CD4-positive, alpha-beta T cell treated with Interleukin-15 for 1 hour (primary cell): Measurements from ENCODE around the gene IL1R1.
"Not testable (repeated sequence)": the region's sequence is repeated elsewhere in the genome, so short reads cannot be mapped to it uniquely, and the experiment has no call there.

Source experiments
- DNase-seq: peaks from one replicate; pipeline ENCODE4 v3.0.0-alpha.2; 2020

IL1R1 gene

DNA sequence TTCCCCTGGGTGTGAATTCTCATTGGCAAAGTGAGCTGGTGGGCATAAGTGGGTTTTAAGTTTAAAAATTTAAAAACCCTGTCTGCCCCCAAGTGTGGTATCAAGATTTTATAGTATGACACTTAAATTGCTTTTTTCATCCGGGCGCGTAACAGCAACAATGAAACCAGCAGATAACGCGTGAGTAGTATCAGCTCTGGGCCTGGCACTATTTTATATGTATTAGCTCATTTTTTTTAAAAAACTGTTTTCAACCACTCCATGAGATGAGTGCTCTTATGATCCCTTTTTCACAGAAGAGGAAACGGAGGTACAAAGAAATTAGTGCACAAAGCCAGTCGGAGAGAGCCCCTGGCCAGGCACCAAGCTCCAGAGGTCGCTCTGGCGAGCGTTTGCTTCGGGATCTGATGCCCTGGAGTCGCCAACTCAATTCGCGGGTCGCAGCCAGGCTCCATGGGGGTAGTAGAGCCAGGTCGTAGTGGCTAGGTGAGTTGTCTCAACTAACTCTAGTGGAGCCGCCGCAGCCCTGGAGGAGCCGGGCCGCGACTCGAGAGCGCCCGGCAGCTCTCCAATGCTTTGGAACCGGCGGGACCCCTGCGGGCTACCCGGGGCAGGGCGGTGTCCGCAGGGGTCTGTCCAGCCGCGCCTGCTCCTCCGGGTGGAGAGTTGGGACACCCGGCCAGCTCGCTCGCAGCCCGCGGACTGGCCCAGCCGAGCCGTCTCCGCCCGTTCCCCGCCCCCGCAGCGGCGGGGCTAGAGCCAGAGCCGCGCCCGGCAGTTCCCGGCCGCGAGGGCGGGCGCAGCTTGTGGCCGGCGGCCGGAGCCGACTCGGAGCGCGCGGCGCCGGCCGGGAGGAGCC, at the start of gene IL1R1:
TSS of gene IL1R1 (plus strand) at position 777 of the 859 bp plus-strand sequence. CDS start 14,979 bp downstream, outside the sequence.
- DNase-seq, result peak; percentile 26

DNA sequence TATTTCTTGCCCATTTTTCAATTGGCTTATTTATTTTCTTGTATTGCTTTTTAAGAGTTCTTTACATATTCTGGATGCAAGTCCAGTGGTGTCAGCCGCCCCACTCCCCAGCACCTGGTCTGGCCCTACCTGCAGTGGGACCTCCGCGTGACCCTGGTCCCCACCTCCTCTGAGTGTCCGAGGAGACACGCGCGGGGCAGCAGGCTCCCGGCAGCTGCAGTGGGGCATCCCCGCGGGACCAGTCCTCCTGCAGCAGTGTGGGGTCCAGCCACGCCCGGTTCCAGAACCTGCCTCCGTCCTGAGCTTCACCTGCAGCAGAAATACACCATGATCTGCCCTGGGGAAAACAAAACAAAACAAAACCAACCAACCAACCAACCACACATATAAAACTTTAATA, 48.9 kb upstream of the IL1R1 start:
- DNase-seq, result no peak

- peak; percentile 47 for DNase-seq
These were observed 47.6 kb upstream of the IL1R1 start for GRCh38 chr2:102094917-102095316.

DNA sequence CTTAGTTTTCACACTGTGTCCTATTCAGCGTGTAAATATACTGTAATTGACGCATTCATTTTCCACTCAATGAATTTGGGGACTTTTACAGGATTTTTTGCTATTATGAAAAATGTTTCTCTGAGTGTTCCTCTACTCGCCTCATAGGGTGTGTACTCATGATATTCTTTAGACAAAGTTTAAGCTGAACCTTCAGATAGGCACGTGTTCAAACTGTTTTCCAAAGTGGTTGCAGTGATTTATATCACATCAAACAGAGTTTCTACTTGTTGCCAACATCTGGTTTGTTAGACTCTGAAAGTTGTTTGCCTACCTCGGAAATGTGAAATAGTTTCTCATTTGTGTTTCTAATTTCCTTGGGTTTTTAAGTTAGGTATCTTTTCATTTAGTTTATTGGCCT, 46.4 kb upstream of the IL1R1 start:
- DNase-seq, result no peak

DNA sequence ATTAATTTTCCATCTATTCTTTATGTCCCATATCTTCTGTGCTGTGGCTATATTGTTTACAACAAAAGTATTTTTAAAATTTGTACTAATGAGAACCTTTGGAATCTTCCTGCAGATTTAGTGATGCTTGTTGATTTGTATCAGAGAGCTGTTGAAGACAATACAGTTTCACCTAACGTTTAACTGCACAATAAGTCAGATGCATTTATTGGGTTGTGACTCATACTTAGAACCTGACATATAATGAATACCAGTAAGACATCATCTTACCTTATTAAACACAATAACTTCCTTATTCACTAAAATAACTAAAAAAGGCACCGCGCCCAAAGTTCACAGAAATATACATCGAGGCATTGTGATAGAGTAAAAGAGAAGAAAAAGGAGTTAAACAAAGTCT, 43.8 kb upstream of the IL1R1 start:
- no peak for DNase-seq

GRCh38 chr2:102099536-102100298, 42.8 kb upstream of the IL1R1 start:
- no peak for DNase-seq

DNA sequence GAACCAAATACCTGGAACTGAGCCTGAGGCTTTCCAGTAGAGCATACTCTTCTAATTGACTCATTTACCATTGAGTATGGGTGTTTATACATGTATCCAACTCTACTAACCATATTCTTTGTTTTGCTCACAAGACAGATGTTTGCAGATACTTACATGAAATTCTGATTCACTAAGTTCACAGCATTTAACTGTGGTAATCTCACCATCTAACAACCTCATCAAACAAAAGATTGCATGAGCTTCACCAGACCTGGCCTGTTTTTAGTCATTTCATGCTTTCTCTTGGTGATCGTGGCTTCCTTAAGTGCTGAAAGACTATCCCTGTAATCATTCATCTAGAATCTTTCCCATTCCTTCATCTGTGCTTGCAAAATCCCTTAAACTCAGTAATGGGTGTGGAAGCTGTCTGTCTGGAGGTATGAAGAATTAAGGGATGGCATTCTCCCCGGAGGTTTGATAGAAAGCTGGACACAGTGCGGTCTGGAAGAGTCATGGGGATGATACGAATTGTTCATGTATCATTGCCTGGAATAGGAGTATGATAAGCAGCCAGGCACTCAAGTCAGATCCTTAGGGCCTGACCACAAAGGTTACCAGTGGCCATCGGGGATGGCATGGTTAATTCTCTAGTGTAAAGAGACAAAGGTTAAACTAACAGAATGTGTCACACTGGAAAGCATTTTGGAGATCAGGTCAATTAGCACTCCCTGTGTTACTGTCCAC, 42.0 kb upstream of the IL1R1 start:
- DNase-seq, result no peak

- DNase-seq, result no peak
These were observed 41.3 kb upstream of the IL1R1 start for GRCh38 chr2:102101097-102101848.

DNA sequence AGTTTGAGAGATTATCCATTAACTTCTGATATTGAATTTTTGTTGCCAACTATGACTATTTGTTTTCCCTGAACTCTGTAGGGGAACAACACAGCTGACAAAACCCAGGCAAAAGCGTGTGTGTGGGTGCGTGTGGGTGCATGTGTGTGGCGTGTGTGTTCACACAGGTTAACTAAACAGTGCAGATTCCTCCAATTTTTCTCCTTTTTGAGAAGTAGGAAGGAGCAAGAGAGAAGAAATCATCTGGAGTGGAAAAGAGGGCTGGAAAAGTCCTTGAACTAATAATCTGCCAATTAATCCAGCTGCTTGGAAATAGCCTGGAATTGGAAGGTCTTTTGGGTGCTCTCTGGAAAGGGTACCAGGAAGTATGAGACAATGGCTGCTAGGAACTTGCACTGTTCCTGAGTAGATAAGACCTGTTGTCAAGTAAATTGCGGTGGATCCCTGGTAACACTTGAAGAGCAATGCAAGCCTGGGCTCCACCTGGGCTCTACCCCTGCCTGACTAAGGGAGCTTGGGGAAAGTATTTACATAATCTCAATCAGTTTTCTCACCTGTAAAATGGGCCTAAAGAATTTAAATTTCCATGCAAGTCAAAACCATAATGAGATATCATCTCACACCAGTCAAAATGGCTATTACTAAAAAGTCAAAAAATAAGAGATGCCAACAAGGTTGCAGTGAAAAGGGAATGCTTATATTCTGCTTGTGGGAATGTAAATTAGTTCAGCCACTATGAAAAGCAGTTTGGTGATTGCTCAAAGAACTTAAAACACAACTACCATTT, 40.5 kb upstream of the IL1R1 start:
- no peak for DNase-seq

DNA sequence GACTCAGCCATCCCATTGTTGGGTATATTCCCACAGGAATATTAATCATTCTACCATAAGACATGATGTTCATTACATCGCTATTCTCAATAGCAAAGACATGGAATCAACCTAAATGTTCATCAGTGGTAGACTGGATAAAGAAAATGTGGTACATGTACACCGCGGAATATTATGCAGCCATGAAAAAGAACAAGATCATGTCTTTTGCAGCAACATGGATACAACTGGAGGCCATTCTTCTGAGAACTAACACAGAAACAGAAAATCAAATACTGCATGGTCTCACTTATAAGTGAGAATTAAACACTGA, 40.0 kb upstream of the IL1R1 start:
- not testable (repeated sequence) for DNase-seq

DNA sequence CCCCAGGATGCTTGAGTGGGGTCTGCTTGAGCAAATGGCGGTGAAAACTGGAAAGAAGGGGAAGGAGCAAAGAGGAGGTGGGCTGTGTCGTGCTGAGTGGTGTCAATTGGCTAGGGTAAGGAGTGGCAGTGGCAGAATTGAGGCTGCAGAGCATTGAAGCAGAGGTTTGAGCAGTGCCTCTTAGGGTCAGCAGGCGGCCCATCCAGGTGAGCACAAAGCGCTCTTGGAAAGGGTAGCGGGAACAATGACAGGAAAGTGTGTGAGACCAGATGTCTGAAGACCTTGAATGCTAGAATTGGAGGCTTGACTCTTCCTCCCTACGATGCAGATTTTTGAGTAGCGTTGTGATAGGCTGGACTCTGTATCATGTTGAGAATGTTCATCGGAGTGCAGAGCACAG, 39.3 kb upstream of the IL1R1 start:
- no peak for DNase-seq

DNA sequence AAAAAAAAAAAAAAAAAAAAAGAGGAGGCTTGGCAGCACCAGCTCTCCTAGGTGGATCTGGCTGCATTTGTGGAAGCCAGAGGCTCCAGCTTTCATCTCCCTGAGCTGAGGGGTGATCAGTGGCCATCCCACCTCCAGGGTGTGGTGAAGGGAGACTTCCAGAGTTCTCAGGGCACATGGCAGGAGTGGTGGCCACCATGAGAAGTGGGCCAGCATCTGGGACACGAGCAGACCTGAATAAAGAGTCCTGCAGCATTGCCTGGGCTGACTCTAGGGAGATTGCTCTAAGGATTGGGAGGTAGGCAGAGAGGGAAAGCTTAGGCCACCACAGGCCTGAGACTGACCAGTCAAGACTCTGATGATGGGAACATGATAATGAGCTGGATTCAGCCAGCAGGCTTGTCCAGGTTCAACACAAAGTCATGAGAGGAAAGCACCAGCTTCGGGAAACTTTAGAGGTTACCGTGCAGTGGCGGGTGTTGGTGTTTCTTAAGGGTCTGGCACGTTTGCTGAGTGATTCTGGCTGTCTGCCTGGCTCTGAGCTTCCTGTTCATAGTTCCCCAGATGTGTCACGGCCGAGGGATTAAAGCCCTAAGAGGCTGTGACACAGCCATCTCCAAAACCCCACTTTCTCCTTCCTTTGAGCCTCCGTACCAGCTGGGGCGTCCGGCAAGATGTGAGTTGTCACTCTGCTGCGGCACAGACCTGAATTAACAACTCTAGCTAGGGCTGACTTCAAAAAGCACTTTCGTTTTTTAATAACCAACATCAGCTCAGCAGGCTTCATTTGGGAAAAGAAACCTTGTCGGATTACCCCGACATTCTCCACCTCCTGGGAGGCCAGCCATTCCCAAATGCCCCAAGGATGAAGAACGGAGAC, 38.3 kb upstream of the IL1R1 start:
- DNase-seq, result peak; percentile 66

GRCh38 chr2:102106133-102106556, 36.4 kb upstream of the IL1R1 start:
- DNase-seq, result no peak

GRCh38 chr2:102106813-102107740, 35.5 kb upstream of the IL1R1 start:
- DNase-seq, result not testable (repeated sequence)

GRCh38 chr2:102107741-102108070, 34.8 kb upstream of the IL1R1 start:
- DNase-seq, result no peak

DNA sequence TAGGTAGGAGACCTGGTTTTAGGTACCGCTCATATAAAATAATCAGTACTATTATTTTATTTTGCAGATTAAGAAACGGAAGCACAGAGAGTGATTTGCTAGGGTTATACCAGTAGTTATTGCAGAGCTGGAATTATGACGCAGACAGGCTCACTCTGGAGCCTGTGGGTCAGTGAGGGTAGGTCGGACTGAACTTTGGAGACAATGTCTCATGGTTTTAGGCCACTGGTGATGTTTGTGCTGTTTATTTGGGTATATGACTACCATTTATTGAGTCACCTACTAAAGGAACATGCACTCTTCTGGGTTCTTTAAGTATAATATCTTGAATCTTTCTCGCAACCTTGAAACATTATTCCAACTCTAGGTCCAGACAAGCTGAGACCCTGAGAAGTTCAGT, 33.5 kb upstream of the IL1R1 start:
- DNase-seq, result no peak

- no peak for DNase-seq
These were observed 32.4 kb upstream of the IL1R1 start for GRCh38 chr2:102110171-102110570.

- no peak for DNase-seq
These were observed 31.8 kb upstream of the IL1R1 start for GRCh38 chr2:102110596-102111334.

DNA sequence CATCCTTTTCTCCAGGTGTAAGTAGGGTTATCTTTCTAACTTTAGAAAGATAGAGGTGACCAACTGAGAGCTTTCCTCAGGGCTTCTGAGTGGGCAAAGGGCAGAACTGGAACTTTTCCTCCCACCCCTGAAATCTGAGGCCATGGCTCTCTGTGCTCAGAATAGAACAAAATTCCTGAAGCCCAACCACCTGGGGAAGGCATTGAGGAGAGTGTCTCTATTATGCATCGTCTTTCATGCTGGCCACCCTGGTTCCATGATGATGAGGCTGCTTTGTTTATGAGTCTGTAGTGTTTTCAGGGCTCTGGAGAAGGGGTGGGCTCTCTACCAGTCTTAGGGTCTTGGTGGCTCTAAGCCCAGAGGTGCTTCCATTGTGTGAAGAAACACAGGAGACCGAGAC, 30.7 kb upstream of the IL1R1 start:
- no peak for DNase-seq
